Measurements from ENCODE around the gene TPM4.

TPM4 gene

DNA sequence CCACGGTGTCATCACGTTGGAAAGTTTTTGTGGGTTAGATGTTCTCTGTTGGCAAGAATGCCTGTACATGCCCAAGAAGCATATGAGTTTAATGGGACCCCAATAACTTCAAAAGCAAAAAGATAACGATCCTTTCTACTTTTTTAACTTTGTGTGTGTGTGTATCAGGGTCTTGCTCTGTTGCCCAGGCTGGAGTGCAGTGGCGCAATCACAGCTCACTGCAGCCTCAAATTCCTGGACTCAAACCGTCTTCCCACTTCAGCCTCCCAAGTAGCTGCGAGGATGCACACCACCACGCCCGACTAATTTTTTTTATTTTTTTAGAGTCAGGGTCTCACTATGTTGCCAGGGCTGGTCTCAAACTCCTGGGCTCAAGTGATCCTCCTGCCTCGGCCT is 34.3 kb upstream of the TPM4 start:
- DNase-seq, result no peak

DNA sequence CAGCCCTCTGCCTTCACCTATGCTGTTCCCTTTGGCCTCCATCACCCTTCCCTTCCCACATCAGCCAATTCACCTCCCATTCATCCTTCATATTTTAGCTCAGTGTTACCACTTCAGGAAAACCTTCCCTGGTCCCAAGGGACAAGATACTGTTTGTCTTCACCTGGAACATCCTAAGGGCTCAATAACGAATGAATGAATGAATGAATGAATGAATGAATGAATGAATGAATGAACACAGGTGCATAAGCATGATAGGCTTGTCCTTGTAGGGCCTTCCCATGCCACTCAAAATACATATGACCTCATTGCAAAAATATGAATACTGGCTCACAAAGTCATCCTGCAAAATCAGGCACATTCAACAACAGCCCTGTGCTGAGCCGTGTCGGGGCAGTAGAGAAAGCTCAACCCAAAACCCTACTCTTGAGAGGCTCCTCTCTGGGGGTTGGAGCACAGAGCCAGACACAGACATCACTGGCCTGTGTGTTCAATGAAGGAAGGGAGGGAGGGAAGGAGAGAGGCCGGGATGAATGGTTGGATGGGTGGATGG is 33.7 kb upstream of the TPM4 start:
- DNase-seq, result no peak

GRCh38 chr19:16043156-16043757 is 33.0 kb upstream of the TPM4 start:
- no peak for DNase-seq

GRCh38 chr19:16044746-16045145 is 31.5 kb upstream of the TPM4 start:
- no peak for DNase-seq

GRCh38 chr19:16045171-16045570 is 31.1 kb upstream of the TPM4 start:
- no peak for DNase-seq

DNA sequence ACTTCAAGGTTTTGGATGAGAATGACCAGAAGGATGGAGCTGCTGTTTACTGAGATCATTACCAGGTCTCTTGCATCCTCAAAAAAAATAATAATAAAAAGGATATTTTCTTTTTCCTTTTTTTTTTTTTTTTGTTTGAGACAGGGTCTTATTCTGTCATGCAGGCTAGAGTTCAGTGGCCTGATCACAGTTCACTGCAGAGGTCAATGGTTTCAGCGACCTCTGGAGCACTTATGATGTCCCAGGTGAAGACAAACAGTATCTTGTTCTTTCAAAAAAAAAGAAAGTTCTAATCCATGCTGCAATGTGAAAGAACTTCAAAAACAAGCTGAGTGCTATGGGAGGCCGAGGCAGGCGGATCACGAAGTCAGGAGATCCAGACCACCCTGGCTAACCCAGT is 30.4 kb upstream of the TPM4 start:
- DNase-seq, result no peak

- DNase-seq, result no peak
These were observed 27.7 kb upstream of the TPM4 start for GRCh38 chr19:16048583-16048982.

DNA sequence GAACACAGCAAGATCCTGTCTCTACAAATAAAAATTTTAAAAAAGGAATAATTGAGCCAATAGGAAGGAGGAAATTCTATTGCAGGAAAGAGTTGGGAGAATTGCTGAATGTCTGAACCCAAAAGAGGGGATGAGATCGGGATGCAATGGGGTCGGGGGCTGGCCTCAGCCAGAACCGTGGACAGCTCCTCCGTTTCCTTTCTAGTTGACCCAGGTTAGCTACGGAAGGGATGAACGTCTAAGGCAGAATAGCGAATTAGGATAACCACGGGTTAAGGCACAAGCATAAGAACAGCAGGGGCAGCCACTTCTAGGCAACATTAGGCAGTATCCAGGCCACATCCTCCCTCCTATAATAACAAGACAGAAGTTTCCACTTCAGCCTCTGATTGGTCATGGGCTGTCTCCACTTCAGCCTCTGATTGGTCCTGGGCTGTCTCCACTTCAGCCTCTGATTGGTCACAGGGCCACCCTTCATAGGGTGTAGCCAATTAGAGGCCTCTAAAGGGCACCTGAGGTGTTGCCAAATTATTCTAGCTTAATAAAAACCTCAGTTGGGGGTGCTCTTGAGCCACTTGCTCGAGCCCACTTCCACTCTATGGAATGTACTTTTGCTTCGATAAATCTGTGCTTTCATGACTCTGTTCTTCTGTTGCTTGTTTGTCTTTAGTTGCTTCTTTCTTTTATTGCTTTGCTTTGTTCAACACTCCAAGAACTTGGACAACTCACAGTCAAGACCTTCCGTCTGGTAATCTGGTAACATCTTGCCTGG is 24.9 kb upstream of the TPM4 start:
- peak in 1 of 2 donors; percentile 27 for DNase-seq

- no peak for DNase-seq
These were observed 23.9 kb upstream of the TPM4 start for GRCh38 chr19:16052353-16052752.

DNA sequence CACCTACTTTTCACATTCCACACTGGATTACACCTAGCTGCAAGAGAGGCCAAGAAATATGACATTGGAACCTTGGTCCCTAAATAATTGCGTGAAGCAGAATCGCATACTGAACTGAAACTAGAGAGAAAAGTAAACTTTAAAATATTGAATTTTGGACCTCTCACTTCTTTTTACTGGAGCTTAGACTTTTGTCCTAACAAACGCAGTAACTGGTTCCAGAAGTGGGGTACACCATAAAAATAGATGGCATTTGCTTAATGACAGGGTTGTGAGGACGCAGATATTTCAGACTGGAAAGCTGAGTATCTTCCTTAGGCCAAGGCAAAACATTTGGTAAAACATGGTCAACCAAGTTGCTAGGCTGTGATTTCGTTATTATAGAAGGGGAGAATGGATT is 19.2 kb upstream of the TPM4 start:
- no peak for DNase-seq

GRCh38 chr19:16060294-16060693 is 16.0 kb upstream of the TPM4 start:
- no peak for DNase-seq

DNA sequence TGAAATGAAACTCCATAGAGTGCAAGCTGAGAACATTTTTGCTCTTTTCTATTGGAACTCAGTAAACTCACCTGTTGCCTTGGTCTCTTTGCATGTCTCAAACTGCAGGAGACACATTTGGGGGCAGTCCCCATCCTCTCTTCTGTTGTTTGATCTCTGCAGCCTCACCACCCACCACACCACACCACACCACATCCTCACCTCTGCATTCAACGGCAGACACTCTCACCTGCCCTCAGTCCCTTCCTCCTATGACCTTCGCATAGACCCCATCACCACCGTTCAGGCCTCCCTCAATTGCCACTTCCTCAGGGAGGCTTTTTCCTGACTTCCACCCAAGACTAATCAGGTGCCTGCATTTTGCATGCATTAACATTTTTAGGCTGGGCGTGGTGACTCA is 14.4 kb upstream of the TPM4 start:
- no peak for DNase-seq

DNA sequence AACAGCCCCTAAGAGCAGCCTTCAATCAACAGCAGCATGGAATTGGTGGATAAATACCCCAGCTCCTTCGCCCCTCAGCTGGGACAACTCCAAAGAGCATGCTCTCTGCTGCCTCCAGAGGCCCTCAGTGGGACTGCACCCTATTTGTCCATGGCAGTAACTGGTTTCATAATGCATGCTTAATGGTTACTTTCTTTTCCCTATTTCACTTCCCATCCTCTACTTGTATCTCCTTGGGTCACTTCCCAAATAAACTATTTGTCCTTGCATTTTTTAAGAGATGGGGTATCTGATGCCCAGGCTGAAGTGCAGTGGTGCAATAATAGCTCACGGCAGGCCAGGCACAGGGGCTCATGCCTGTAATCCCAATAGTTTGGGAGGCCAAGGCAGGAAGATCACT is 13.5 kb upstream of the TPM4 start:
- DNase-seq, result peak; percentile 87 to 89

- peak in 1 of 2 donors; percentile 40 for DNase-seq
These were observed 11.9 kb upstream of the TPM4 start for GRCh38 chr19:16064209-16064889.

GRCh38 chr19:16066611-16067104 is 9.6 kb upstream of the TPM4 start:
- peak; percentile 53 to 55 for DNase-seq

DNA sequence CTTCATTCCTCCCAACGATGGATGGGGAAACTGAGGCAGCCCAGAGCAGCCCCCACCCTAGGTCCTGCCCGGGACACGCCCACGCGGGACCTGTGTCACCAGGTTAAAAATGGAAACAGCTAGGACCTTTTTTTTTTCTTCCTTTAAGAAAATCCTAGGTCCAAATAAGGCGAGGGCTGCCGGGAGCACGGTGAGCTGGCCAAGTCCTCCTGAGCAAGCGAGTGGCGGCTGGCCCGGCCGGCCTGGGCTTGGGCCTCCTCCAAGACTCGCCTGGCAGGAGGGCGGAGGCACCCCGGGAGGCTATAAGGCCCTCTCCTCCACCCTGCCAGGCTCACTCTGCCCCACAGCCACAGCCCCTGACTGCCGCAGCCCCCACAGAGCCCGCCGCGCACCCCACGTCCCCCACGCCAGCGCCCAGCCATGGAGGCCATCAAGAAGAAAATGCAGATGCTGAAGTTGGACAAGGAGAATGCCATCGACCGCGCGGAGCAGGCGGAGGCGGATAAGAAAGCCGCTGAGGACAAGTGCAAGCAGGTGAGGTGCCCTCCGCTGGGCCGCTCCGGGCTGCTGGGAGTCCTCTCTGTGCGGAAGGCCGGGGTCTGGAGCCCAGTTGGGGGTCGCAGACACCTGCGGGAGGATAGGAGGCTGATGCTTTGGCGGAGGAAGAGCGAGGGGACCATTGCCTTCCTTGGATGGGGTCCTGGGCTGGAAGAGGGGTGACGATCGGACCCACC is 8.9 kb upstream of the TPM4 start:
- DNase-seq, result peak in 1 of 2 donors; percentile 10

GRCh38 chr19:16068696-16069259 is 7.5 kb upstream of the TPM4 start:
- DNase-seq, result no peak

DNA sequence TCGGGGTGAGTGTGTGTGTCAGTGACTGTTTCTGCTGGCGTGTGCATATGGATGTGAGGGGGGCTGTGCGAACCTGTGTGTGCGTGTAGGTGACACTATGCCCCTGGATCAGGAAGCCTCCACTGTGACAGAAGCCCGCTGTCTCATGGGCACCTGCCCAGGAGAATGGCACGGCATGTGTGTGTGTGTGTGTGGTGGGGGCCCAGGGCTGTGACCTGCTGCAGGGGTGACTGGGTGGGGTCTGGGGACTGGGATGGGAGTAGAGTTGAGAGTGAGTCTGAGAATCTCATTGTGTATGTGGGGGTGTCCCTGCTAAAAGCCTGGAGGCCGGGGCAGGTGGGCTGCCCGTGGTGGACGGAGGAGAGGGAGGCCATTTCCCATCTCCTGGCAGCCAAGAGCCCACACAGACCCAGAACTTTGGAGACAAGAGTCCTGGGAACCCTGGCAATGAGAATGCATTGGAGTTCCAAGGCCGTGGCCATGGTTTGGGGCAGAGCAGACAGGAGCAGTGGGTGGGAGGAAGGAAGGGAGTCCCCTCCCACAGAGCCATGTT is 6.4 kb upstream of the TPM4 start:
- DNase-seq, result no peak

- DNase-seq, result peak; percentile 46 to 63
These were observed 5.8 kb upstream of the TPM4 start for GRCh38 chr19:16070366-16070990.

GRCh38 chr19:16071072-16071691 is 5.1 kb upstream of the TPM4 start:
- DNase-seq, result no peak

- DNase-seq, result no peak
These were observed 2.8 kb upstream of the TPM4 start for GRCh38 chr19:16073481-16073880.

All from inflammatory macrophage (primary cell).